GM12874 (cell line): ENCODE results near the gene HLCS.

Experiments
- CTCF ChIP-seq: IDR thresholded peaks from 2 replicates; pipeline ENCODE4 v1.5.1; 2011; ENCODE audit warnings: low read depth, mild to moderate bottlenecking, control low read depth, low read length, moderate library complexity; ENCODE audit not compliant: insufficient read depth

HLCS gene

GRCh38 chr21:36724660-36725059 is 241.8 kb downstream of the HLCS start:
- no peak for TF ChIP-seq CTCF

GRCh38 chr21:36723371-36723881 is 243.0 kb downstream of the HLCS start:
- TF ChIP-seq CTCF = no peak

- TF ChIP-seq CTCF = no peak
Observed at GRCh38 chr21:36722370-36723368, 243.8 kb downstream of the HLCS start.

GRCh38 chr21:36721817-36722216 is 244.7 kb downstream of the HLCS start:
- TF ChIP-seq CTCF = no peak

GRCh38 chr21:36719614-36720013 is 246.9 kb downstream of the HLCS start:
- no peak for TF ChIP-seq CTCF

- TF ChIP-seq CTCF = no peak
Observed at GRCh38 chr21:36718951-36719501, 247.4 kb downstream of the HLCS start.

GRCh38 chr21:36717976-36718375 is 248.5 kb downstream of the HLCS start:
- no peak for TF ChIP-seq CTCF
